ENCODE measurements around the gene SLC6A11. TPM values are rescaled to one million over a fixed set of nuclear protein-coding genes. Genes with fewer than 3 reads are reported as not detected.

Gene SLC6A11
- total RNA-seq, 4 donors from 2014 or later: 0.05 TPM; not detected in 3

GRCh38 chr3:10926256-10926810 lies 110.3 kb downstream of the SLC6A11 start:
- 76 to 90% methylated on average over 9 to 10 of the region's 13 CpGs for WGBS, 2 donors (ENCODE audit: low coverage in 1 of 2)
- peak; percentile 19 for ATAC-seq

DNA sequence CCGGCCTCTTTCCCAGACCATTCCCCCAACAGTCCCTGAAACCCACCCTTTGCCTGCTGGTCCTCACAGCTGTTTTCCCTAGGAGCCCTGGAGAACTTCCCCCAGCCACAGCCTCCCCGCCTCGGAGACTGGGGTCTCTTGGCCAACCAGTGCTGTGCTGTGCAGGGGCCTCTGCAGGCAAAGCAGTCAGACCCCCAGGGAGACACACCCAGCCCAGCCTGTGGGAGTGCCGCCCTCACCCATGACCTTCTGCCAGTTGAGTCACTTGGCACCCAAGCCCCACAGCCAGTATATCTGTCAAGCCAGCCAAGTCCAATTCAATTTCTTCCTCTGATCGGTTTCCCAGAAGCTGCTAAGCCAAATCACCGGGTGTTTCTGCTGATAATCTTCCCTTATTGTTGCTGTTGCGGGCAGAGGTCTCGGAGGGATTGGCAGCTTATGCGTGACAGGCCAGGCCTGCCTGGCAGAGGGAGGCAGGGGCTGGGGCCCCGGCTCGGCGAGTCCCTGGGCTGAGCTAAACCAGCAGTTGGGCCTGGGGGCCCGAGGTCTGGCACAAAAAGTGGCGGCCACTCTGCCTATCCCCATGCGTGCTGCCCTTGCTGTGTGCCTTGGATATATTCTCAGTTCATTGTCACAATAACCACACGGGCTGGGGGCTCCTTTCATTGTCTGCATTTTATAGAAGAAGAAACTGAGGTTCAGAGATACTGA lies 110.9 kb downstream of the SLC6A11 start:
- Histone ChIP-seq H3K4me3 (no peak overlapping the region), H3K4me1 (no peaks in the 10 kb centered on the region), H3K27ac (no peak overlapping the region), H3K27me3 (peaks cover 14% of the 10 kb centered on the region), H3K36me3 (no peaks in the 10 kb centered on the region), H3K9me3 (peaks cover 0 to 11% (median 0%) of the 10 kb centered on the region in 3 donors)
- peak; percentile 45 for ATAC-seq
- TF ChIP-seq POLR2A (IDR thresholded peaks at IDR 0.05) (no peak), EP300 (IDR thresholded peaks at IDR 0.05) (no peak), POLR2AphosphoS5 (IDR thresholded peaks at IDR 0.05) (no peak)
- TF ChIP-seq, protein P1, sequence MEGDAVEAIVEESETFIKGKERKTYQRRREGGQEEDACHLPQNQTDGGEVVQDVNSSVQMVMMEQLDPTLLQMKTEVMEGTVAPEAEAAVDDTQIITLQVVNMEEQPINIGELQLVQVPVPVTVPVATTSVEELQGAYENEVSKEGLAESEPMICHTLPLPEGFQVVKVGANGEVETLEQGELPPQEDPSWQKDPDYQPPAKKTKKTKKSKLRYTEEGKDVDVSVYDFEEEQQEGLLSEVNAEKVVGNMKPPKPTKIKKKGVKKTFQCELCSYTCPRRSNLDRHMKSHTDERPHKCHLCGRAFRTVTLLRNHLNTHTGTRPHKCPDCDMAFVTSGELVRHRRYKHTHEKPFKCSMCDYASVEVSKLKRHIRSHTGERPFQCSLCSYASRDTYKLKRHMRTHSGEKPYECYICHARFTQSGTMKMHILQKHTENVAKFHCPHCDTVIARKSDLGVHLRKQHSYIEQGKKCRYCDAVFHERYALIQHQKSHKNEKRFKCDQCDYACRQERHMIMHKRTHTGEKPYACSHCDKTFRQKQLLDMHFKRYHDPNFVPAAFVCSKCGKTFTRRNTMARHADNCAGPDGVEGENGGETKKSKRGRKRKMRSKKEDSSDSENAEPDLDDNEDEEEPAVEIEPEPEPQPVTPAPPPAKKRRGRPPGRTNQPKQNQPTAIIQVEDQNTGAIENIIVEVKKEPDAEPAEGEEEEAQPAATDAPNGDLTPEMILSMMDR (IDR thresholded peaks at IDR 0.05): no peak
- WGBS, 2 donors (ENCODE audit: low coverage in 1 of 2): 35 to 83% methylated on average over 1 to 4 of the region's 16 CpGs

More at GRCh38 chr3:10926256-10926810, 110.3 kb downstream of the SLC6A11 start:
- Histone ChIP-seq H3K27me3 (peaks cover 10% of the 10 kb centered on the region), H3K4me1 (no peaks in the 10 kb centered on the region), H3K27ac (no peak overlapping the region), H3K36me3 (no peaks in the 10 kb centered on the region), H3K4me3 (no peak overlapping the region), H3K9me3 (peaks cover 0 to 17% (median 0%) of the 10 kb centered on the region in 3 donors)
- TF ChIP-seq POLR2A (IDR thresholded peaks at IDR 0.05) (no peak), EP300 (IDR thresholded peaks at IDR 0.05) (no peak), POLR2AphosphoS5 (IDR thresholded peaks at IDR 0.05) (no peak)
- TF ChIP-seq, protein P1 (IDR thresholded peaks at IDR 0.05): no peak

GRCh38 chr3:10927551-10927950 lies 111.5 kb downstream of the SLC6A11 start:
- no peaks in the 10 kb centered on the region for H3K36me3 ChIP-seq
- H3K27me3 ChIP-seq: peaks cover 19% of the 10 kb centered on the region
- H3K9me3 ChIP-seq: peaks cover 0 to 5% (median 0%) of the 10 kb centered on the region in 3 donors
- H3K27ac ChIP-seq: no peak overlapping the region
- no peak overlapping the region for H3K4me3 ChIP-seq
- no peak for ATAC-seq
- no peaks in the 10 kb centered on the region for H3K4me1 ChIP-seq
- 20% methylated on average over 1 of the region's 4 CpGs; no CpG with 5 or more reads in 1 of the 2 donors for WGBS, 2 donors (ENCODE audit: low coverage in 1 of 2)
- no peak for TF ChIP-seq POLR2AphosphoS5 (IDR thresholded peaks at IDR 0.05)
- no peak for TF ChIP-seq POLR2A (IDR thresholded peaks at IDR 0.05)
- TF ChIP-seq EP300 (IDR thresholded peaks at IDR 0.05): no peak
- TF ChIP-seq, protein P1 (IDR thresholded peaks at IDR 0.05): no peak

DNA sequence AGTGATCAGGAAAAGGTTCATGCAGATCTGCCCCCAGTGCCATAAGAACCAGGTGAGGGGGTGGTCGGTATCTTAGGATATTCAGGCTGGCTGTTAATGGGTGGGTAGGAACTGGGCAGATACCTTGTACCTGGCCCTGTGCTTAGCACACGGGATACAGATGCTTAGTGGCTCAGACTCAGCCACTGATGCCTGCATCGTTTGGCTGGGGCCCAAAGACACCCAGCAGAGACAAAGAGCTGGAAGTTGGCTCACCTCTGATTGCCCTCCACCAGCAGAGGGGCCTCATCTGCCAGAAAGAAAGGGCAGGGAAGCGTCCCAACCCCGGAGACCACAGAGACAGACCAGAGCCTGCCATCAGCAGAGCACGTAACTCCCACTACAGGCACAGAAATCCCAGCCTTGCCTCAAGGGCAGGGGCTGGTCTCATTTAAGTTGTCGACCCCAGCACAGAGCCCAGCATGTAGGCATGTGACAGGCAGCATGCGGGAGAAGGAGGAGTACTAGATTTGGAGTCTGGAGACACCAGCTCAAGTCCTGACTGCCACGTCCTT lies 112.5 kb downstream of the SLC6A11 start:
- 40 to 58% methylated on average over 3 to 4 of the region's 9 CpGs for WGBS, 2 donors (ENCODE audit: low coverage in 1 of 2)
- Histone ChIP-seq H3K27me3 (peaks cover 24% of the 10 kb centered on the region), H3K4me3 (no peak overlapping the region), H3K36me3 (no peaks in the 10 kb centered on the region), H3K27ac (no peak overlapping the region), H3K9me3 (peaks cover 0 to 5% (median 0%) of the 10 kb centered on the region in 3 donors), H3K4me1 (peaks cover 0 to 3% (median 2%) of the 10 kb centered on the region in 3 donors)
- ATAC-seq: no peak
- TF ChIP-seq, protein P1 (IDR thresholded peaks at IDR 0.05): no peak
- no peak for TF ChIP-seq POLR2A (IDR thresholded peaks at IDR 0.05)
- TF ChIP-seq POLR2AphosphoS5 (IDR thresholded peaks at IDR 0.05): no peak
- TF ChIP-seq EP300 (IDR thresholded peaks at IDR 0.05): no peak

Data from gastroesophageal sphincter (tissue), 4 donors.